GM03348 (cell line): ENCODE data around the gene CPLX4.
"Not testable (repeated sequence)": the region's sequence is repeated elsewhere in the genome, so short reads cannot be mapped to it uniquely, and the experiment has no call there.

Source experiments
- DNase-seq: peaks from one replicate; pipeline ENCODE4 v3.0.0; 2012; ENCODE audit warnings: low spot score

CPLX4 gene

GRCh38 chr18:59269563-59270119, 48.8 kb downstream of the CPLX4 start:
- no peak for DNase-seq

GRCh38 chr18:59268721-59269562, 49.5 kb downstream of the CPLX4 start:
- DNase-seq = peak; percentile 53

- DNase-seq = no peak
Observed at GRCh38 chr18:59268127-59268720, 50.2 kb downstream of the CPLX4 start.

DNA sequence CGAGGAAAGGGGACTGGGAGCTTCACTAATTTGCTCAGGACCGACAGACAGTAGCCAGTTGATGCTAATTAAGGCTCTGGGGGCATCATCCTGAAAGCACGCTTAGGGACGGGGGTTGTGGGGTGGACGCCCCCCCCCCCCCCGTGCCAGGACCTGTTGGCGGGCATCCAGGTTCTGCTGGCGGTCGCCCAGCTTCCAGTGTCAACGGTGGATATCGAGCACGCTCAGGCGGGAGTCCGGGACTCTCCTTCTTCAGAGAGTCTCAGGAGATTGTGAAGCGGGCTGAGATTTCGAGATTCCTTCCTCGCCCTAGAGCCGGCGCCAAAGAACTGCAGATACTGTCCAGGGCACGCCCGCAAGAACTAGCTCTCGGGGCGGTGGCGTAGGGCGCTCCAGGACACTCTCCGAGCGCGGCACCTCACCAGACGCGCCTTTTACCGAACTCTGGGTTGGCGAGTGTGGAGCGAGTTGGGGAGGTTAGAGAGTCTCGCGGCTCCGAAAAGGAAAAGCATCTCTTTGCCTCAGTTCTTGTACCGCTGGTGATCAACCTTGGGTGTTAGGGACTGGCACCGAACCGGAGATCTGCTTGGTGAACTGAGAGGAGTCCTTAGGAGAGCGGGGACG, 50.8 kb downstream of the CPLX4 start:
- DNase-seq = no peak

DNA sequence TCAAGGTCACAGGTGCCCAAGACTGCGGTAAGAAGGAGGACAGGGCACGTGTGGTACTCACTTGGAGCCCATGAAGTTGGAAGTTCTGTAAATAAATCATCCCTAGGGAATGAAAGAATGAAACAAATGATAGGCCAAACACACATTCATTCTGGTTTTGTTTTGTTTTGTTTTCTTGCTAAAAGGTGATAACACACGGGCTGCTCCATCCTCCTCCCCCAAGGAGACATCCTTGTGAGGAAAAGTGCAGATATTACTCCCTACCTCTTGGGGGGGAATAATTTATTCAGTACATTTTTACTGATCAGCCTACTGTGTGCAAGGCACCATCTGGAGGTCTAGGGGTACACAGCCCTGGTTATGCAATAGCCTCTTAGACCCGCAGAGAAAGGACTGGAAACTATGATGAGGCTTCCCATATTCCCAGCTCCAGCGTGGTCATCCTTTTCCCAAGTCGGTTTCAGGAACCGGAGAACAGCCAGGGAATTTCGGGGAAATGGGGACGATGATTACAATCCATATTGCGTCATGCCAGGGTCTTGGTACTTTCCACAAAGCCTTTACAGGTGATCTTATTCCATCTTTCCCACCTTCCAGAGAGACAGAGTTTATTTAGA, 51.5 kb downstream of the CPLX4 start:
- no peak for DNase-seq

DNA sequence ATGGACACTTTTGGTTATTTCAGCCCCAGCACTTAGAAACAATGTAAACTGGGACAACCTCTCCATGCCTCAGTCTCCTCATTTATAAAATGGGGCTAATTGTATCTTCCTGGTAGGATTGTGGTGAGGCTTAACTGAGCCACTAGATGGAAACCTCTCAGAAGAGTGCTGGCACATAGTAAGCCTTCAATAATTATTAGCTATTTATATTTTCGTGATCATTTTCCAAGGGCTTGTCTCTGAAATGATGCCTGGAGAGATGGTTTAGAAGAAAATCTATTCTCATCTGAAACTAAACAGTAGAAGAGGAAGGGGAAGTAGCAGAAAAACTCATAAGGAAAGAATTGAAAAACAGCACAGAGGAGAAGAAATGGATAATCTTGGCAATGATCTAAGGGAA, 52.0 kb downstream of the CPLX4 start:
- no peak for DNase-seq

GRCh38 chr18:59265974-59266369, 52.5 kb downstream of the CPLX4 start:
- no peak for DNase-seq

DNA sequence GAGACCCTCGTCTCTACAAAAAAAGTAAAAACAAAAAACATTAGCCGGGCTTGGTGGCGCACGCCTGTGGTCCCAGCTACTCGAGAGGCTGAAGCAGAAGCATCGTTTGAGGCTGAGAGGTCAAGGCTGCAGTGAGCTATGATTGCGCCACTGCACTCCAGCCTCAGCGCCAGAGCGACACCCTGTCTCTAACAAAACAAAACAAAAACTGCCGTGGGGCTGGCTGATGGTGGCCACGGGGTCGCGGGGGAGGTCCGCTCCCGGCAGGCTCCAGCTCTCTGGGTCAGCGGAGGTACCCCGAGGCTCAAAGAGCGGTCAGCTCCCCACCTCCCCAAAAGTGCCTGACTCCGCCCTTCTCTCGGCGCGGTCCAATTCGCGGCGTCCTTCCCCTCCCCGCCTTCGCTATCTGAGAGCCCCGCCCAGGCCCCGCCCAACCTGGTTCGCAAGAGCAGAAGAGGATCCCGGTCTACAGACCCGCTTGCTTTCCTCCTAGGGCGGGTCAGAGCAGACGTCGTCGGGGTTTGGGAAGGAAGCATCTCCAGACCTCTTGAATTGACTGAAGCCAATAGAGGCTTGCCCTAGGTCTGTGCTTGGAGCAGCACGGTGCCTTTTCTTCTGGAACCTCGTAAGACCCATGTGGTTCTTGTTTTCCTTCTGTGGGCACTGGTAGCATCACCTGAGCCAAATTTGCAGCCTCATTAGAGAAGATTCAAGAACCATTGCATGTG, 53.0 kb downstream of the CPLX4 start:
- DNase-seq = no peak

- DNase-seq = no peak
Observed at GRCh38 chr18:59264651-59265245, 53.7 kb downstream of the CPLX4 start.

DNA sequence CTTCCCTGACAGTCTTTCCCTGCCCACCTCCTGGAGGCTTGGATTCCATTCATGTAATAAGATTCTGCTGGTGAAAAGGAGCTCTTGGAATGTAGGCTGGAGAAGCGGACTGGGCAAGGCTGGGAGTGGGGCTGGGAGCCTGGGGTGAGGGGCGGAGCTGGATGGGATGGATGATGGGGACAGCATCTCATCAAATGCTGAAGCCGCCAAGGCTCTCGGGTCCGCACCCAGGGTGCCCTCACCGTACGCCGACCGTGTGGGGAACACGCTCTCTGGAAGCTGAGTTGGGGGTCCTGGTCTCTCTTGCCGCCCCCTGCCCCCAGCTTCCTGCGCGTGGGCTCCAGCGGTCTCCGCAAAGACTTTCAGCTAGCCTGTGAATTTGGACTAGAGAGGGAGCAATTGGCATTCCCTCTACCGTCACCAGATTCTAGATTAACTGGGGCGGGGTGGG, 54.3 kb downstream of the CPLX4 start:
- DNase-seq = no peak

DNA sequence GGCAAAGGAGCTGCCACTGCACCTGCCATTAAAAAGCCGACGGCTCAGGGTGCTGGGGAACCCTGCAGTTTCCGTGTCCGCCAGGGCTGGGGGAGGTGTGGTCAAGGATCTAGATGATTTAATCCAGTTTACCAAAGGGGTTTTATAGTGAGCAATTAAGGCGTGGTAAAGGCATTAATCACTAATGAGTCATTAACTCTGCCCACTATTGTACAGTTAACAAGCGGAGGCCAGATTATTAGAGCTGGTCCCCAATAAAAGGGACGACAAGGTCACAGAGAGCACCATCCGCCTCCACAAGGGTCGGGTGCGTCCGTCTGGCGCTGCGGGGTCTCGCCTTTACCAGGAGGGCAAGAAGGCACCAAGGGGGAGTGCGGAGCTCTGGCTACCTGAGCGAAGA, 54.8 kb downstream of the CPLX4 start:
- no peak for DNase-seq

GRCh38 chr18:59262243-59262642, 56.2 kb downstream of the CPLX4 start:
- not testable (repeated sequence) for DNase-seq

DNA sequence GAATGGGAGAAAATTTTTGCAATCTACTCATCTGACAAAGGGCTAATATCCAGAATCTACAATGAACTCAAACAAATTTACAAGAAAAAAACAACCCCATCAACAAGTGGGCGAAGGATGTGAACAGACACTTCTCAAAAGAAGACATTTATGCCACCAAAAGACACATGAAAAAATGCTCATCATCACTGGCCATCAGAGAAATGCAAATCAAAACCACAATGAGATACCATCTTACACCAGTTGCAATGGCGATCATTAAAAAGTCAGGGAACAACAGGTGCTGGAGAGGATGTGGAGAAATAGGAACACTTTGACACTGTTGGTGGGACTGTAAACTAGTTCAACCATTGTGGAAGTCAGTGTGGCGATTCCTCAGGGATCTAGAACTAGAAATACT, 56.6 kb downstream of the CPLX4 start:
- DNase-seq = not testable (repeated sequence)

GRCh38 chr18:59255491-59255890, 63.0 kb downstream of the CPLX4 start:
- not testable (repeated sequence) for DNase-seq

GRCh38 chr18:59249199-59249774, 69.2 kb downstream of the CPLX4 start:
- peak; percentile 85 for DNase-seq

- DNase-seq = no peak
Observed at GRCh38 chr18:59246796-59247195, 71.7 kb downstream of the CPLX4 start.
